K562 (cell line): Measurements from ENCODE around the gene TXLNB. TPM values are rescaled to one million over a fixed set of nuclear protein-coding genes. Genes with fewer than 3 reads are reported as not detected.

Experiments
- ATAC-seq: fragments of 200-7000 bp; cut with Tn5 transposase; 3 replicates; pipeline ENCODE4 v1.9.1; 2020; ENCODE audit warnings: moderate library complexity
- BruUV-seq: library from RNA; stranded (reverse); fragments of 400-500 nt; replicated peaks from 2 replicates; lab custom pipeline; 2021; lab: Mats Ljungman, UMichigan
- CTCF ChIA-PET: fragments of 300-600 bp; formaldehyde crosslinking; extraction: SDS; loops from one replicate; lab custom pipeline; 2021; ENCODE audit warnings: low intra/inter-chr PET ratio; lab: Yijun Ruan, JAX
- POLR2A ChIA-PET: fragments of 300-600, 350-650 bp; sonication (Branson Sonifier 250); formaldehyde crosslinking; extraction: SDS; loops from one replicate; lab custom pipeline; 2021; ENCODE audit warnings: antibody characterized with exemption, inconsistent platforms; lab: Yijun Ruan, JAX
- DNase-seq, 4 experiments: peaks; one replicate each; pipeline versions ENCODE4 v3.0.0 to v3.0.0-alpha.2; 2011 to 2018; ENCODE audit warnings: low spot score in 3 of 4, mixed read lengths in 3 of 4; ENCODE audit errors: extremely low read depth in 1 of 4
- FAIRE-seq: peaks from 2 replicates; lab custom pipeline; 2011; peaks lifted over from hg19 to GRCh38; lab: Jason Lieb, UNC
- H2AFZ ChIP-seq: 2 replicates; pipeline ENCODE4 v1.6.0; 2011; ENCODE audit warnings: low read depth, low read length, control low read depth, inconsistent platforms
- H3K27ac ChIP-seq: fragments of 200-600 bp; 3 replicates; pipeline ENCODE4 v1.8.0; 2011; ENCODE audit warnings: low read depth, mild to moderate bottlenecking, control low read depth, inconsistent platforms, low read length, moderate library complexity, mixed read lengths; ENCODE audit errors: extremely low read depth
- H3K27me3 ChIP-seq, 2 experiments: fragments of 300-600 bp in 1 of 2; 2 replicates in 1 of 2; 3 replicates in 1 of 2; pipeline versions ENCODE4 v1.6.0 to v1.8.0; 2011; ENCODE audit warnings: inconsistent platforms in 2 of 2, low read length in 2 of 2, mild to moderate bottlenecking in 1 of 2, mixed read lengths in 1 of 2, moderate library complexity in 1 of 2; ENCODE audit not compliant: control insufficient read depth in 2 of 2, insufficient read depth in 2 of 2
- H3K36me3 ChIP-seq: fragments of 300-600 bp; 3 replicates; pipeline ENCODE4 v1.8.0; 2011; ENCODE audit warnings: mild to moderate bottlenecking, low read length, inconsistent platforms; ENCODE audit not compliant: control insufficient read depth, insufficient read depth
- H3K4me1 ChIP-seq, 2 experiments: fragments of 200-600 bp in 1 of 2; replicated peaks in 1 of 2; 2 replicates in 1 of 2; 3 replicates in 1 of 2; pipeline versions ENCODE4 v1.5.1 to v1.8.0; 2011; ENCODE audit warnings: inconsistent platforms in 2 of 2, low read length in 2 of 2, mild to moderate bottlenecking in 1 of 2, mixed read lengths in 1 of 2, moderate library complexity in 1 of 2; ENCODE audit not compliant: control insufficient read depth in 2 of 2, insufficient read depth in 2 of 2
- H3K4me2 ChIP-seq: 2 replicates; pipeline ENCODE4 v1.6.1; 2011; ENCODE audit warnings: low read length, control low read depth, inconsistent platforms, mixed read lengths; ENCODE audit not compliant: insufficient read depth
- H3K4me3 ChIP-seq: fragments of 200-600 bp; sonication (generic), shearing (Covaris generic); 2 replicates; pipeline ENCODE4 v1.5.1; 2016; ENCODE audit warnings: control low read depth, inconsistent platforms
- H3K79me2 ChIP-seq: fragments of 200-600 bp; 3 replicates; pipeline ENCODE4 v1.8.0; 2011; ENCODE audit warnings: low read length, inconsistent platforms; ENCODE audit not compliant: control insufficient read depth, insufficient read depth
- H3K9ac ChIP-seq, 2 experiments: 2 replicates each; pipeline versions ENCODE4 v1.6.0 to v1.6.1; 2011; ENCODE audit warnings: low read depth in 2 of 2, low read length in 2 of 2, control low read depth in 1 of 2, inconsistent platforms in 1 of 2, mild to moderate bottlenecking in 1 of 2, mixed read lengths in 1 of 2; ENCODE audit not compliant: insufficient read depth in 1 of 2
- H3K9me1 ChIP-seq: one replicate; pipeline ENCODE4 v1.6.0; 2011; ENCODE audit warnings: inconsistent platforms, mild to moderate bottlenecking, low read length, moderate library complexity; ENCODE audit not compliant: control insufficient read depth, insufficient read depth
- H3K9me3 ChIP-seq: replicated peaks from 2 replicates; pipeline ENCODE4 v1.5.1; 2011; ENCODE audit warnings: low read depth, low read length, inconsistent platforms; ENCODE audit not compliant: control insufficient read depth, insufficient read depth
- H4K20me1 ChIP-seq: replicated peaks from 2 replicates; pipeline ENCODE4 v1.6.1; 2011; ENCODE audit warnings: low read length, inconsistent platforms, mixed read lengths; ENCODE audit not compliant: control insufficient read depth, insufficient read depth
- CGGBP1 ChIP-seq: fragments of 250-450 bp; sonication (Bioruptor Pico); IDR thresholded peaks from 2 replicates; pipeline ENCODE4 v1.9.0; 2021; ENCODE audit warnings: mild to moderate bottlenecking
- CHD7 ChIP-seq: fragments of 200-600 bp; sonication (generic); IDR thresholded peaks from one replicate; pipeline ENCODE4 v1.6.1; 2012; ENCODE audit warnings: mild to moderate bottlenecking, low read depth, low read length, inconsistent platforms
- ELF1 ChIP-seq: fragments of 200-800 bp; sonication (Bioruptor generic); IDR thresholded peaks from 2 replicates; pipeline ENCODE4 v1.6.1; 2016; ENCODE audit warnings: missing genetic modification characterization, missing compliant biosample characterization
- MCM5 ChIP-seq: fragments of 450-650 bp; IDR thresholded peaks from 2 replicates; pipeline ENCODE4 v1.6.1; 2016; ENCODE audit warnings: low read depth
- MTA1 ChIP-seq: fragments of 450-650 bp; IDR thresholded peaks from 2 replicates; pipeline ENCODE4 v1.6.1; 2017; ENCODE audit warnings: borderline replicate concordance
- TOE1 ChIP-seq, 2 experiments: fragments of 450-650 bp in 1 of 2; sonication (generic) in 1 of 2; formaldehyde crosslinking in 1 of 2; IDR thresholded peaks; 2 replicates each; pipeline versions ENCODE4 v1.7.1 to v1.8.0; 2016 to 2022; ENCODE audit warnings: borderline replicate concordance in 2 of 2, mild to moderate bottlenecking in 2 of 2, antibody characterized with exemption in 1 of 2, inconsistent platforms in 1 of 2, low read depth in 1 of 2, missing genetic modification reagents in 1 of 2, moderate library complexity in 1 of 2
- XRCC3 ChIP-seq: fragments of 450-650 bp; IDR thresholded peaks from 2 replicates; pipeline ENCODE4 v1.6.1; 2017; ENCODE audit warnings: mild to moderate bottlenecking, moderate library complexity
- ZBTB7A ChIP-seq: IDR thresholded peaks from 2 replicates; pipeline ENCODE4 v1.6.1; 2011; ENCODE audit warnings: low read depth, mild to moderate bottlenecking, low read length, moderate library complexity, borderline replicate concordance; ENCODE audit not compliant: control insufficient read depth
- ZNF316 ChIP-seq: fragments of 450-650 bp; IDR thresholded peaks from 2 replicates; pipeline ENCODE4 v1.6.1; 2016
- ZNF589 ChIP-seq: fragments of 200-800 bp; sonication (Bioruptor generic); IDR thresholded peaks from 2 replicates; pipeline ENCODE4 v1.6.1; 2016; ENCODE audit warnings: low read depth, missing genetic modification characterization, missing compliant biosample characterization
- WGBS: fragments of 100-300 bp; shearing (Covaris generic); methylation state at CpG from one replicate; pipeline ENCODE4 v1.1.6; 2016; ENCODE audit warnings: low coverage, mixed read lengths; ENCODE audit not compliant: insufficient coverage; ENCODE audit errors: missing lambda C conversion rate; 5-methylcytosine and 5-hydroxymethylcytosine counted together
- in situ Hi-C: fragments of 300-500 bp; cut with MboI; formaldehyde crosslinking; loops from 4 replicates; pipeline ENCODE4 v1.15.0; 2018; ENCODE audit warnings: inconsistent platforms, mixed read lengths
- intact Hi-C: fragments of 100-400 bp; cut with micrococcal nuclease; formaldehyde crosslinking; loops from 2 replicates; pipeline ENCODE4 v1.14.2; 2022
- polyA plus RNA-seq, 8 experiments: library from polyadenylated mRNA; depleted of rRNA in 4 of 8; stranded (reverse) in 5 of 8; unstranded in 3 of 8; fragments of >200 nt; fragmentation: Nextera tagmentation in 2 of 8; fragmentation: Illumina TruSeq in 1 of 8; extraction: Ambion mirVana in 2 of 8; extraction: Trizol in 1 of 8; gene quantifications; 2 replicates each; pipeline versions ENCODE4 v1.2.1 to v1.2.3, GENCODE V29; 2011 to 2014; ENCODE audit warnings: inconsistent platforms in 1 of 8, missing spikeins in 1 of 8
- total RNA-seq, 7 experiments: library from RNA; depleted of rRNA in 6 of 7; stranded (reverse); fragments of >200 nt in 6 of 7; fragmentation: Illumina TruSeq in 2 of 7; extraction: Trizol in 2 of 7; gene quantifications; 2 replicates each; pipeline versions ENCODE4 v1.2.1 to v1.2.3, GENCODE V29; 2011 to 2021; ENCODE audit warnings: low replicate concordance in 1 of 7

Gene TXLNB
- total and polyA plus RNA-seq, 9 of the 15 experiments (the other 6 are each of a cell fraction or from before 2014, with no cell fraction given) = not detected

GRCh38 chr6:139219746-139220145 is 72.1 kb downstream of the TXLNB start:
- no peaks in the 10 kb centered on the region for H4K20me1 ChIP-seq
- WGBS = 0% methylated on average over 2 of the region's 2 CpGs
- no peak overlapping the region for H3K4me3 ChIP-seq
- no peaks in the 10 kb centered on the region for H3K36me3 ChIP-seq
- in situ Hi-C loops (no loop called here), intact Hi-C loops (loop anchor here (1.0 kb wide), 1 partner anchor 145 kb away; no protein-coding TSS in a partner anchor)
- FAIRE-seq (no peak), DNase-seq (no peak), ATAC-seq (no peak)
- no peak overlapping the region for H2AFZ ChIP-seq
- H3K9ac ChIP-seq = no peak overlapping the region
- H3K79me2 ChIP-seq = no peaks in the 10 kb centered on the region
- no peaks in the 10 kb centered on the region for H3K9me1 ChIP-seq
- BruUV-seq = no TSS peak
- H3K27ac ChIP-seq = no peak overlapping the region
- H3K9me3 ChIP-seq = no peaks in the 10 kb centered on the region
- no peaks in the 10 kb centered on the region; a peak in 1 of 5 replicates for H3K4me1 ChIP-seq
- H3K4me2 ChIP-seq = no peak overlapping the region
- CTCF ChIA-PET = no interaction called here
- no peaks in the 10 kb centered on the region for H3K27me3 ChIP-seq
- POLR2A ChIA-PET = no interaction called here
- TF ChIP-seq ZNF316 (0 out of 2 replicates have a peak, but pooled peaks have one; percentile 23), CHD7 (peak; percentile 66), TOE1 (IDR thresholded peaks at IDR 0.05; ENCODE audit: borderline replicate concordance) (no peak), TOE1 (CRISPR knock-in tag; IDR thresholded peaks at IDR 0.05; ENCODE audit: borderline replicate concordance, low read depth) (no peak), ZNF589 (peak; percentile 15; the same call in 1 of the 2 replicates), MTA1 (no peak), XRCC3 (no peak), ELF1 (tag) (0 out of 2 replicates have a peak, but pooled peaks have one; percentile 0), ZBTB7A (no peak), MCM5 (no peak), CGGBP1 (CRISPR knock-in tag) (no peak)
